ENCODE results near the gene SUFU.

DNA sequence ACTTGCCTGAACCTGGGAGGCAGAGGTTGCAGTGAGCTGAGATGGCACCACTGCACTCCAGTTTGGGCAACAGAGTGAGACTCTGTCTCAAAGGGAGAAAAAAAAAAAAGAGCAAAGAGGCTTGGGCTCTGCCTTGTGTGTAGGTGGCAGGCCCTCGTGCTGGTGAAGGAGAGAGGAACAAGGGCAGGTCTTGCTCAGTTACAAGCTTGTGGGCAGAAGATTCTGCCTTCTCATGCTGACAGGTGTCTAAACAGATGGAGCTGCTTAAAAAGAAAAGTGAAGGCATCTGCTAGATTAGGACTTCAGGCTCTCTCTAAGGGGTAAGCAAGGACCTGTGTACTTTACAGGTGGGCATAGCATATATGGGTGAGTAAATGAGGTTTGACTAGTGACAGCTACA lies 75.0 kb downstream of the SUFU start:
- TF ChIP-seq, protein P1, sequence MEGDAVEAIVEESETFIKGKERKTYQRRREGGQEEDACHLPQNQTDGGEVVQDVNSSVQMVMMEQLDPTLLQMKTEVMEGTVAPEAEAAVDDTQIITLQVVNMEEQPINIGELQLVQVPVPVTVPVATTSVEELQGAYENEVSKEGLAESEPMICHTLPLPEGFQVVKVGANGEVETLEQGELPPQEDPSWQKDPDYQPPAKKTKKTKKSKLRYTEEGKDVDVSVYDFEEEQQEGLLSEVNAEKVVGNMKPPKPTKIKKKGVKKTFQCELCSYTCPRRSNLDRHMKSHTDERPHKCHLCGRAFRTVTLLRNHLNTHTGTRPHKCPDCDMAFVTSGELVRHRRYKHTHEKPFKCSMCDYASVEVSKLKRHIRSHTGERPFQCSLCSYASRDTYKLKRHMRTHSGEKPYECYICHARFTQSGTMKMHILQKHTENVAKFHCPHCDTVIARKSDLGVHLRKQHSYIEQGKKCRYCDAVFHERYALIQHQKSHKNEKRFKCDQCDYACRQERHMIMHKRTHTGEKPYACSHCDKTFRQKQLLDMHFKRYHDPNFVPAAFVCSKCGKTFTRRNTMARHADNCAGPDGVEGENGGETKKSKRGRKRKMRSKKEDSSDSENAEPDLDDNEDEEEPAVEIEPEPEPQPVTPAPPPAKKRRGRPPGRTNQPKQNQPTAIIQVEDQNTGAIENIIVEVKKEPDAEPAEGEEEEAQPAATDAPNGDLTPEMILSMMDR (IDR thresholded peaks at IDR 0.05 in 8 of 11, conservative IDR thresholded peaks at IDR 0.05 in 3 of 11): no peak
- TF ChIP-seq POLR2AphosphoS5 (IDR thresholded peaks at IDR 0.05) (no peak), POLR2A (IDR thresholded peaks at IDR 0.05) (no peak)

Measured in spleen (tissue), 7 donors.